Measurements from ENCODE around the gene TEX29. TPM values are rescaled to one million over a fixed set of nuclear protein-coding genes. Genes with fewer than 3 reads are reported as not detected.

TEX29 gene
- total RNA-seq, 4 donors from 2014 or later, result 1.1 to 3.4 TPM; not detected in 2

- in situ Hi-C loops (cut with MboI; ENCODE audit: low sequenced_read_pairs in 4 of 4) (no loop called here), intact Hi-C loops (cut with DNase I; ENCODE audit: low total_unique reads) (no loop called here)
- no peak for TF ChIP-seq CTCF (IDR thresholded peaks at IDR 0.05 in 4 of 5, conservative IDR thresholded peaks at IDR 0.05 in 1 of 5)
- TF ChIP-seq POLR2A (IDR thresholded peaks at IDR 0.05), result no peak
- Histone ChIP-seq H3K4me3 (no peak overlapping the region), H3K27ac (no peak overlapping the region), H3K9me3 (no peaks in the 10 kb centered on the region), H3K36me3 (no peaks in the 10 kb centered on the region), H3K27me3 (no peaks in the 10 kb centered on the region), H3K4me1 (no peaks in the 10 kb centered on the region)
- DNase-seq (no peak), ATAC-seq (no peak)
Measured at GRCh38 chr13:111326621-111326965, 6.2 kb downstream of the TEX29 start.

- Histone ChIP-seq H3K27ac (no peak overlapping the region), H3K4me3 (no peak overlapping the region), H3K27me3 (no peaks in the 10 kb centered on the region), H3K36me3 (no peaks in the 10 kb centered on the region), H3K9me3 (no peaks in the 10 kb centered on the region), H3K4me1 (no peaks in the 10 kb centered on the region)
- TF ChIP-seq POLR2A (IDR thresholded peaks at IDR 0.05) (no peak), CTCF (IDR thresholded peaks at IDR 0.05 in 4 of 5, conservative IDR thresholded peaks at IDR 0.05 in 1 of 5) (no peak)
- ATAC-seq (no peak), DNase-seq (no peak)
- intact Hi-C loops (cut with DNase I; ENCODE audit: low total_unique reads), result no loop called here
- in situ Hi-C loops (cut with MboI; ENCODE audit: low sequenced_read_pairs in 4 of 4), result no loop called here
Measured at GRCh38 chr13:111326981-111327642, 6.7 kb downstream of the TEX29 start.

GRCh38 chr13:111327730-111328573, 7.5 kb downstream of the TEX29 start:
- intact Hi-C loops (cut with DNase I; ENCODE audit: low total_unique reads), result no loop called here
- no peaks in the 10 kb centered on the region for H3K27me3 ChIP-seq
- H3K4me3 ChIP-seq, result no peak overlapping the region
- no peak overlapping the region for H3K27ac ChIP-seq
- TF ChIP-seq POLR2A (IDR thresholded peaks at IDR 0.05) (no peak), CTCF (IDR thresholded peaks at IDR 0.05 in 4 of 5, conservative IDR thresholded peaks at IDR 0.05 in 1 of 5) (no peak)
- H3K9me3 ChIP-seq, result no peaks in the 10 kb centered on the region
- no peaks in the 10 kb centered on the region for H3K36me3 ChIP-seq
- in situ Hi-C loops (cut with MboI; ENCODE audit: low sequenced_read_pairs in 4 of 4), result no loop called here
- no peaks in the 10 kb centered on the region for H3K4me1 ChIP-seq
- ATAC-seq (no peak), DNase-seq (no peak)

DNA sequence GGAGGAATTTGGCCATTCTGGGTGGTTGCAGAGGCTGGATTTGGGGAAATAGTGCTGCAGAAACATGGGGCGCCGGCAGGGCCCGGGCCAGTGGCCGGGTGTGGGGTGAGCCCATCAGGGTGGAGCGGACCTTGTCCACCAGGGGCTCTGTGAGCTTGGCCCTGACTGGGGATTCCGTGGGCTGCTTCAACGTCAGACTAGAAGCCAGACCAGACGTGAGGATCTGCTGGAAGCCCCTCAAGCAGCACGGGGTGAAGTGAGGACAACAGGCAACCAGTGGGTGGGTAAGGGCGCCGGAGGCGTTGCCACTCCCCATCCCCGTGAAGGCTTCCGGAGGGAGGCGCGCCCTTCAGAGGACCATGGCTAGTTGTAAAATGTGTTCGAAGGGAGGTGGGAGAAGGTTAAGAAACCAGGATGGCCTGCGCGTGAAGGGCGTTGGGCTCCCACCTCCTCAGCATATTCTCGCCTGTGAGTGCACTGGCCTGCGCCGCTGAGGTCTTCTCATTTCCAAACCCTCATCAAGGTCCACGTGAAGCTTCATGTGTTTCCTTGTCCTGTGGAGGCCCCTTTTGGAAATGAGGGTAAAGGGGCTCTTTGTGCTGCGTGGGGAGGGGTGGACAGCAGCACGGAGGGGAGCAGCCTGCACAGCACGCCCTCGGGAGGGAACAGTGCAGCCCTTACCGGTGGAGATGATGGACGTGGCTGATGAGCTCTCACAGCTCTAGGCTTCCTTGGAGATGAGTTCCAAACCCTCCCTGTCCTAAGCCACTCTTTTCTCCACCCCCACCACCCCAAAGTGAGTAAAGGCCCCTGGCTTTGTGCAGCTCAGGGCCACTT, 8.3 kb downstream of the TEX29 start:
- in situ Hi-C loops (cut with MboI; ENCODE audit: low sequenced_read_pairs in 4 of 4), result no loop called here
- no peak for TF ChIP-seq POLR2A (IDR thresholded peaks at IDR 0.05)
- TF ChIP-seq CTCF (IDR thresholded peaks at IDR 0.05 in 4 of 5, conservative IDR thresholded peaks at IDR 0.05 in 1 of 5), result no peak
- no peaks in the 10 kb centered on the region for H3K4me1 ChIP-seq
- intact Hi-C loops (cut with DNase I; ENCODE audit: low total_unique reads), result no loop called here
- H3K9me3 ChIP-seq, result no peaks in the 10 kb centered on the region
- DNase-seq (no peak), ATAC-seq (no peak)
- H3K36me3 ChIP-seq, result no peaks in the 10 kb centered on the region
- no peak overlapping the region for H3K4me3 ChIP-seq
- H3K27ac ChIP-seq, result no peak overlapping the region
- H3K27me3 ChIP-seq, result no peaks in the 10 kb centered on the region

Measured in gastrocnemius medialis (tissue), 4 donors.